HUES64 (cell line): Measurements from ENCODE around the gene MESP1.
"Not testable (repeated sequence)": the region's sequence is repeated elsewhere in the genome, so short reads cannot be mapped to it uniquely, and the experiment has no call there.

Source experiments
- H3K27ac ChIP-seq: 2 replicates; pipeline ENCODE4 v1.7.0; 2013; ENCODE audit warnings: low read depth, low read length, inconsistent platforms
- H3K27me3 ChIP-seq: 2 replicates; pipeline ENCODE4 v1.6.1; 2013; ENCODE audit warnings: mild to moderate bottlenecking, low read length; ENCODE audit not compliant: insufficient read depth
- H3K36me3 ChIP-seq: 2 replicates; pipeline ENCODE4 v1.6.1; 2013; ENCODE audit warnings: mild to moderate bottlenecking, low read length; ENCODE audit not compliant: insufficient read depth
- H3K4me1 ChIP-seq: 2 replicates; pipeline ENCODE4 v1.6.1; 2013; ENCODE audit warnings: mild to moderate bottlenecking, low read length, moderate library complexity; ENCODE audit not compliant: insufficient read depth
- H3K4me3 ChIP-seq: 2 replicates; pipeline ENCODE4 v1.5.1; 2013; ENCODE audit warnings: mild to moderate bottlenecking, low read length, moderate library complexity
- H3K9ac ChIP-seq: 2 replicates; pipeline ENCODE4 v1.6.1; 2013; ENCODE audit warnings: mild to moderate bottlenecking, low read depth, low read length
- H3K9me3 ChIP-seq: 2 replicates; pipeline ENCODE4 v1.6.1; 2013; ENCODE audit warnings: low read depth, low read length; ENCODE audit not compliant: insufficient read depth
- WGBS: fragments of 150-250, 120-280 bp; methylation state at CpG from one replicate; pipeline ENCODE4 v1.1.7; 2013; ENCODE audit warnings: missing lambda C conversion rate; 5-methylcytosine and 5-hydroxymethylcytosine counted together

MESP1 gene

GRCh38 chr15:89788585-89788984 lies 37.5 kb upstream of the MESP1 start:
- WGBS: 95% methylated on average over 3 of the region's 4 CpGs
- H3K36me3 ChIP-seq, H3K27me3 ChIP-seq, H3K9me3 ChIP-seq, H3K27ac ChIP-seq, H3K9ac ChIP-seq, H3K4me1 ChIP-seq, H3K4me3 ChIP-seq: not testable (repeated sequence)

DNA sequence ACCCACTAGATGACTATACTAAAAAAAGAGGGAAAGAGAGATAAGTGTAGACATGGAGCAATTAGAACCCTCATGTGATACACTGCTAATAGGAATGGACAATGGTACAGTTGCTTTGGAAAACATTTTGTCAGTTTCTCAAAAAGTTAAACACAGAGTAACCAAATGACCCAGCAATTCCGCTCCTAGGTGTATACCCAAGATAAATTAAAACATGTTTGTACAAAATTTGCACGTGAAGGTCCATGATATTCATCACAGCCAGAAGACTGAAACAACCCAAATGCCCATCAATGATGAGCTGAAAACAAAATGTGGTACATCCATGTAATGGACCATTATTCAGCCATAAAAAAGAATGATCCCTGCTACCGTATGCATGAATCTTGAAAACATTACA lies 36.9 kb upstream of the MESP1 start:
- Histone ChIP-seq H3K9ac (no peak overlapping the region), H3K4me1 (peaks cover 9% of the 10 kb centered on the region; the same call in 1 of the 2 replicates), H3K36me3 (no peaks in the 10 kb centered on the region), H3K9me3 (0 out of 2 replicates have a peak, but pooled peaks cover 6% of the 10 kb centered on the region), H3K4me3 (no peak overlapping the region), H3K27me3 (no peaks in the 10 kb centered on the region; the same call in 1 of the 2 replicates), H3K27ac (no peak overlapping the region)
- 87% methylated on average over 3 of the region's 3 CpGs for WGBS

GRCh38 chr15:89785774-89786140 lies 34.7 kb upstream of the MESP1 start:
- Histone ChIP-seq H3K27me3 (no peaks in the 10 kb centered on the region; the same call in 1 of the 2 replicates), H3K9ac (no peak overlapping the region), H3K4me3 (no peak overlapping the region), H3K4me1 (peaks cover 18% of the 10 kb centered on the region), H3K36me3 (no peaks in the 10 kb centered on the region), H3K27ac (no peak overlapping the region), H3K9me3 (0 out of 2 replicates have a peak, but pooled peaks cover 6% of the 10 kb centered on the region)

- no peak overlapping the region for H3K27ac ChIP-seq
- no peaks in the 10 kb centered on the region; the same call in 1 of the 2 replicates for H3K27me3 ChIP-seq
- H3K4me1 ChIP-seq: peaks cover 18% of the 10 kb centered on the region
- 0 out of 2 replicates have a peak, but pooled peaks cover 6% of the 10 kb centered on the region for H3K9me3 ChIP-seq
- H3K9ac ChIP-seq: no peak overlapping the region
- no peak overlapping the region for H3K4me3 ChIP-seq
- H3K36me3 ChIP-seq: no peaks in the 10 kb centered on the region
- 88% methylated on average over 13 of the region's 13 CpGs for WGBS
Observed at GRCh38 chr15:89785064-89785773, 34.2 kb upstream of the MESP1 start.

- H3K4me3 ChIP-seq: no peak overlapping the region
- H3K4me1 ChIP-seq: peaks cover 18% of the 10 kb centered on the region
- H3K9me3 ChIP-seq: 0 out of 2 replicates have a peak, but pooled peaks cover 6% of the 10 kb centered on the region
- H3K36me3 ChIP-seq: no peaks in the 10 kb centered on the region
- H3K27ac ChIP-seq: no peak overlapping the region
- no peak overlapping the region for H3K9ac ChIP-seq
- no peaks in the 10 kb centered on the region; the same call in 1 of the 2 replicates for H3K27me3 ChIP-seq
- 86% methylated on average over 7 of the region's 7 CpGs for whole genome bisulfite sequencing
Observed at GRCh38 chr15:89784686-89784960, 33.6 kb upstream of the MESP1 start.

GRCh38 chr15:89783861-89784685 lies 33.0 kb upstream of the MESP1 start:
- Histone ChIP-seq H3K4me1 (peaks cover 18% of the 10 kb centered on the region), H3K4me3 (no peak overlapping the region), H3K9me3 (0 out of 2 replicates have a peak, but pooled peaks cover 6% of the 10 kb centered on the region), H3K36me3 (no peaks in the 10 kb centered on the region), H3K27me3 (no peaks in the 10 kb centered on the region; the same call in 1 of the 2 replicates), H3K27ac (no peak overlapping the region), H3K9ac (no peak overlapping the region)
- 68% methylated on average over 15 of the region's 15 CpGs for WGBS

GRCh38 chr15:89783111-89783860 lies 32.2 kb upstream of the MESP1 start:
- Histone ChIP-seq H3K4me1 (peaks cover 18% of the 10 kb centered on the region), H3K9me3 (0 out of 2 replicates have a peak, but pooled peaks cover 4% of the 10 kb centered on the region), H3K27me3 (peaks cover 6% of the 10 kb centered on the region), H3K27ac (no peak overlapping the region), H3K4me3 (no peak overlapping the region), H3K36me3 (no peaks in the 10 kb centered on the region), H3K9ac (no peak overlapping the region)
- WGBS: 41% methylated on average over 12 of the region's 14 CpGs

DNA sequence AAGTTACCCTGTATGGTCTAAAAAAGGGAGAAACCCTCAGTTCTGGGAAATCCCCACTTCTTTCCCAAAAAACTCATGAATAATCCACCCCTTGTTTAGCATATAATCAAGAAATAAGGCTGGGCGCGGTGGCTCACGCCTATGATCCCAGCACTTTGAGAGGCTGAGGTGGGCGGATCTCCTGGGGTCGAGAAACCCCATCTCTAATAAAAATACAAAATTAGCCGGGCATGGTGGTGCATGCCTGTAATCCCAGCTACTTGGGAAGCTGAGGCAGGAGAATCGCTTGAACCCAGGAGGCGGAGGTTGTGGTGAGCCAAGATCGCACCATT lies 31.5 kb upstream of the MESP1 start:
- WGBS: 92% methylated on average over 9 of the region's 9 CpGs
- Histone ChIP-seq H3K27me3 (peaks cover 13% of the 10 kb centered on the region), H3K4me1 (peaks cover 18% of the 10 kb centered on the region)
- H3K36me3 ChIP-seq, H3K9me3 ChIP-seq, H3K9ac ChIP-seq, H3K27ac ChIP-seq, H3K4me3 ChIP-seq: not testable (repeated sequence)

GRCh38 chr15:89781891-89782618 lies 31.0 kb upstream of the MESP1 start:
- 85% methylated on average over 15 of the region's 15 CpGs for WGBS
- Histone ChIP-seq H3K9me3 (no peaks in the 10 kb centered on the region), H3K27ac (no peak overlapping the region), H3K4me1 (peaks cover 18% of the 10 kb centered on the region), H3K27me3 (peaks cover 19% of the 10 kb centered on the region), H3K9ac (no peak overlapping the region), H3K36me3 (no peaks in the 10 kb centered on the region), H3K4me3 (no peak overlapping the region)

DNA sequence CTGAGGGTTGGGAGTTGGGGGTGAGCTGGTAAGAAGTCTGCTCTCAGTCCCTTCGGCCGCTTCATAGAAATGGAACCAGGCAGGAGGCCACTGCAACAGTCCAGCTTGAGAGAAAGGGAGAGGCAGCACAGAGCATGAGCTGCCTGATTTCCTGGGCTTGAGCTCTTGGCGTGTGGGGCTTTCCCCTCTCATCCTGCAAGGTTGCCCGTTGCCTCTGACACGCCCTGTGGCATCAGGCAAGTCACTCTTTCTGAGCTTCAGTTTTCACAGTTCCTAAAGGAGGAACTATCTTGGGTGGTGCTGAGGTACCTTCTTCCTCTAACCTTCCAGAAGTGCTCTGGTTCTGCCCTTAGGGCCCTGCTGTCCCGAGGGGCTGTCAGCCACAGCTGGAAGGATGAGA lies 30.0 kb upstream of the MESP1 start:
- 91% methylated on average over 6 of the region's 6 CpGs for WGBS
- Histone ChIP-seq H3K27me3 (peaks cover 28% of the 10 kb centered on the region), H3K9me3 (no peaks in the 10 kb centered on the region), H3K4me3 (no peak overlapping the region), H3K4me1 (peaks cover 18% of the 10 kb centered on the region), H3K9ac (no peak overlapping the region), H3K36me3 (no peaks in the 10 kb centered on the region), H3K27ac (no peak overlapping the region)
